SJSA1 (cell line): ENCODE measurements around the gene EGR1. TPM values are rescaled to one million over a fixed set of nuclear protein-coding genes. Genes with fewer than 3 reads are reported as not detected.
A peak's percentile ranks its signal among the peaks of the same experiment; 100 is the strongest.

Source experiments
- DNase-seq, 2 experiments: peaks; one replicate each; pipeline ENCODE4 v3.0.0-alpha.2; 2015 to 2020; ENCODE audit warnings: low spot score in 2 of 2, low read depth in 1 of 2
- H3K27ac ChIP-seq: fragments of 250-450 bp; sonication (Bioruptor Pico); 2 replicates; pipeline ENCODE4 v1.5.1; 2020; ENCODE audit warnings: mild to moderate bottlenecking, moderate library complexity
- H3K27me3 ChIP-seq: fragments of 250-450 bp; sonication (Bioruptor Pico); replicated peaks from 2 replicates; pipeline ENCODE4 v1.5.1; 2020; ENCODE audit warnings: mild to moderate bottlenecking, moderate library complexity
- H3K36me3 ChIP-seq: fragments of 250-450 bp; sonication (Bioruptor Pico); 2 replicates; pipeline ENCODE4 v1.5.1; 2020; ENCODE audit warnings: mild to moderate bottlenecking
- H3K4me1 ChIP-seq: fragments of 250-450 bp; sonication (Bioruptor Pico); replicated peaks from 2 replicates; pipeline ENCODE4 v1.6.1; 2021; ENCODE audit warnings: mild to moderate bottlenecking
- H3K4me3 ChIP-seq: fragments of 250-450 bp; sonication (Bioruptor Pico); 2 replicates; pipeline ENCODE4 v1.5.1; 2020; ENCODE audit warnings: mild to moderate bottlenecking
- H3K9me3 ChIP-seq: fragments of 250-450 bp; sonication (Bioruptor Pico); replicated peaks from 2 replicates; pipeline ENCODE4 v1.5.1; 2020; ENCODE audit warnings: mild to moderate bottlenecking
- total RNA-seq: library from RNA; depleted of rRNA; stranded (reverse); fragments of >200 nt; shearing (Covaris generic); gene quantifications from 2 replicates; pipeline ENCODE4 v1.2.3, GENCODE V29; 2014; rRNA removed

Gene EGR1
- 3.2 and 4.8 TPM in 2 replicates for total RNA-seq

DNA sequence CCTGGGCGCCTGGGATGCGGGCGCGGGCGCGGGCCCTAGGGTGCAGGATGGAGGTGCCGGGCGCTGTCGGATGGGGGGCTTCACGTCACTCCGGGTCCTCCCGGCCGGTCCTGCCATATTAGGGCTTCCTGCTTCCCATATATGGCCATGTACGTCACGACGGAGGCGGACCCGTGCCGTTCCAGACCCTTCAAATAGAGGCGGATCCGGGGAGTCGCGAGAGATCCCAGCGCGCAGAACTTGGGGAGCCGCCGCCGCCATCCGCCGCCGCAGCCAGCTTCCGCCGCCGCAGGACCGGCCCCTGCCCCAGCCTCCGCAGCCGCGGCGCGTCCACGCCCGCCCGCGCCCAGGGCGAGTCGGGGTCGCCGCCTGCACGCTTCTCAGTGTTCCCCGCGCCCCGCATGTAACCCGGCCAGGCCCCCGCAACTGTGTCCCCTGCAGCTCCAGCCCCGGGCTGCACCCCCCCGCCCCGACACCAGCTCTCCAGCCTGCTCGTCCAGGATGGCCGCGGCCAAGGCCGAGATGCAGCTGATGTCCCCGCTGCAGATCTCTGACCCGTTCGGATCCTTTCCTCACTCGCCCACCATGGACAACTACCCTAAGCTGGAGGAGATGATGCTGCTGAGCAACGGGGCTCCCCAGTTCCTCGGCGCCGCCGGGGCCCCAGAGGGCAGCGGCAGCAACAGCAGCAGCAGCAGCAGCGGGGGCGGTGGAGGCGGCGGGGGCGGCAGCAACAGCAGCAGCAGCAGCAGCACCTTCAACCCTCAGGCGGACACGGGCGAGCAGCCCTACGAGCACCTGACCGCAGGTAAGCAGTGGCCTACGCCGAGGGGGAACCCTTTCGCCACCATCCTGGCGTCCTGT lies at the start of gene EGR1:
TSS of gene EGR1 (plus strand) at position 219 of the 864 bp plus-strand sequence. CDS start at position 502, 283 bp downstream.
- Histone ChIP-seq H3K4me1 (peaks cover 25% of the 10 kb centered on the region), H3K27ac (peak within 1 kb of the TSS; percentile 92), H3K36me3 (peaks cover 8% of the 10 kb centered on the region; the same call in 1 of the 2 replicates), H3K27me3 (no peaks in the 10 kb centered on the region; the same call in 1 of the 2 replicates), H3K4me3 (peak within 1 kb of the TSS; percentile 80), H3K9me3 (peaks cover 5% of the 10 kb centered on the region; the same call in 1 of the 2 replicates)
- peak; percentile 97 to 100 for DNase-seq

DNA sequence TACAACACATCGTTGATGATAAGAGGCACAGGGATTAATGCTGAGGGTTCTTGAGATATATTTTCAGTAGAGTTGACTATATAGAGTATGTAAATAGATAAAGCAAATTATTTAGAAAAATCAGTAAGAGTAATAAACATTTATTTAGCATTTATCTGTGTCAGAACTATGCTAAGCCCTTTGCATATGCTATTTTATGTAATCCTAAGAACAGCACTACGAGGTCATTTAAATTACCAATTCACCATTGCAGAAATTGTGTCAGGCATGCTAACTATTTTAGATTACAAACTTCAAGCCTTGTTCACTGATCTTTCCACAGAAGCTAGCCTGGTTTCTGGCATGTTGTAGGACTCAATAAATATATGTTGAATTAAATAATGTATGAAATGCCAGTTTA lies 46.8 kb upstream of the EGR1 start:
- no peaks in the 10 kb centered on the region for H3K9me3 ChIP-seq
- no peak overlapping the region for H3K27ac ChIP-seq
- no peak for DNase-seq
- H3K4me1 ChIP-seq, result no peaks in the 10 kb centered on the region
- H3K27me3 ChIP-seq, result no peaks in the 10 kb centered on the region
- H3K4me3 ChIP-seq, result no peak overlapping the region
- peaks cover 92% of the 10 kb centered on the region for H3K36me3 ChIP-seq

DNA sequence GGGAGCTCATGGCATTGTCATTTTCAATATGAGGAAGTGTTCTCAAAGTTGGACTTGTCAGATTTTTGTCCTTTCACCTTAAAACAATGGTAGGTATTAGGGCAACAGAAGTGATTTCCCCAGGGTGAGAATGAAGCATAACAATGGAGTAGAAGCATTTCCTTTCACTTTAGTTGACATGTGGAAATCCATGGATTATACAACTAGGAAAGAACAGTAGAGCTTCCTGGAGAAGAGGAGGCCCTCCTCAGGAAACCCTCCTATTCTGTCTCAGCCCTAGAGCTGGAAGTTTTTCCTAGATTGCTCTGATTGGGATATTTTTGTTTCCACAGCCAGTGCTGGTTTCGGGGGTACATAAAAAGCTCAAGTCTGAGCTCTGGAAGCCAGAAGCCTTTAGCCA lies 40.2 kb upstream of the EGR1 start:
- DNase-seq, result no peak
- Histone ChIP-seq H3K27me3 (no peaks in the 10 kb centered on the region), H3K4me1 (no peaks in the 10 kb centered on the region), H3K36me3 (peaks cover 94% of the 10 kb centered on the region), H3K27ac (no peak overlapping the region), H3K4me3 (no peak overlapping the region), H3K9me3 (no peaks in the 10 kb centered on the region)

DNA sequence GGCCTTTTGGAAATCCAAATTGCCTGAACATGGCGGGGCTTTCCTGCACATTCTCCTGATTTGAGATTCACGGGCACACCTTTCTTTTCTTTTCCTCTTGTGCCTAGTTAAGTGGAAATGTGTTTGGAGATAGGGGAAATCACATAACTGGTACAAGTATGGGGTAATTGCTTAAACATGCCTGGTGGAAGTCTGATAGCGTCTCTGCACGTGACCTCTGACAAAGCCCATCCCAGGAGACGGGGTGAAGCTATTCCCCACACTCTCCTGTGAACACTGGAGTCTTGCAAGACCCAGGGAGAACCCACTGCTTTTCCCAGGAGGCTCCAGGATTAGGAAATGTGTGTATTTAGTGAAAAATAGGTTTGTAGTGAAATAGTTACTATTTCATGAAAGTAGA lies 29.3 kb upstream of the EGR1 start:
- Histone ChIP-seq H3K4me3 (no peak overlapping the region), H3K9me3 (peaks cover 6% of the 10 kb centered on the region; the same call in 1 of the 2 replicates), H3K27me3 (no peaks in the 10 kb centered on the region; the same call in 1 of the 2 replicates), H3K36me3 (peaks cover 63% of the 10 kb centered on the region), H3K27ac (no peak overlapping the region), H3K4me1 (peaks cover 13% of the 10 kb centered on the region)
- no peak for DNase-seq

DNA sequence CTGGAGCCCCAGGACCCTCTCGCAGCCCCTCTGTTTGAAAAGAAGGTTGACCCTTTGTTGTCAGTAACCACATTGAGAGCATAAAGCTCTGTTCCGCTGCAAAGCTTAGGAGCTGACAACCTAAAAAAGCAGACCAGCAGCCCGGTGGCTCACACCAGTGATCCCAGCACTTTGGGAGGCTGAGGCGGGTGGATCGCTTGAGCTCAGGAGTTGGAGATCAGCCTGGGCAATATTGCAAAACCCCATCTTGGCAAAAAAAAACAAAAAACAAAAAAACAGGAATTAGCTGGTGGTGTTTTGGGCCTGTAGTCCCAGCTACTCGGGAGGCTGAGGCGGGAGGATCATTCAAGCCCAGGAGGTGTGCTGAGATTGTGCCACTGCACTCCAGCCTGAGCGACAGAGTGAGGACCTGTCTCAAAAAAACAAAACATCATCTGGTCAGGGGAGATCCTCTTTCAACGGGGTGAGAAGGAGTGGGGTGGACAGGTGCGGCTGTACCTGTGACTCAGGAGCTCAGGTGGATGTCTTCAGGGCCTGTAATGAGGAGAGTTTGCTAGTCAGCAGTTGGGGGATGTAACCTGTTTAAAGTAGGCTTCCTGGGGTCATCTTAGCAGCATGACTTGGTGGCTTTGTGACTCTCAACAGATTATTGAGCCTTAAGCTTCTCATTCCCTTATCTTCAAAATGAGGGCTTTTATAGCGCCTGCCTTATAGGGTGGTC lies 27.1 kb upstream of the EGR1 start:
- DNase-seq, result no peak
- Histone ChIP-seq H3K4me3 (peak overlapping the region; percentile 44), H3K36me3 (peaks cover 41% of the 10 kb centered on the region), H3K4me1 (peaks cover 13% of the 10 kb centered on the region), H3K27ac (no peak overlapping the region), H3K9me3 (peaks cover 6% of the 10 kb centered on the region; the same call in 1 of the 2 replicates), H3K27me3 (no peaks in the 10 kb centered on the region; the same call in 1 of the 2 replicates)

DNA sequence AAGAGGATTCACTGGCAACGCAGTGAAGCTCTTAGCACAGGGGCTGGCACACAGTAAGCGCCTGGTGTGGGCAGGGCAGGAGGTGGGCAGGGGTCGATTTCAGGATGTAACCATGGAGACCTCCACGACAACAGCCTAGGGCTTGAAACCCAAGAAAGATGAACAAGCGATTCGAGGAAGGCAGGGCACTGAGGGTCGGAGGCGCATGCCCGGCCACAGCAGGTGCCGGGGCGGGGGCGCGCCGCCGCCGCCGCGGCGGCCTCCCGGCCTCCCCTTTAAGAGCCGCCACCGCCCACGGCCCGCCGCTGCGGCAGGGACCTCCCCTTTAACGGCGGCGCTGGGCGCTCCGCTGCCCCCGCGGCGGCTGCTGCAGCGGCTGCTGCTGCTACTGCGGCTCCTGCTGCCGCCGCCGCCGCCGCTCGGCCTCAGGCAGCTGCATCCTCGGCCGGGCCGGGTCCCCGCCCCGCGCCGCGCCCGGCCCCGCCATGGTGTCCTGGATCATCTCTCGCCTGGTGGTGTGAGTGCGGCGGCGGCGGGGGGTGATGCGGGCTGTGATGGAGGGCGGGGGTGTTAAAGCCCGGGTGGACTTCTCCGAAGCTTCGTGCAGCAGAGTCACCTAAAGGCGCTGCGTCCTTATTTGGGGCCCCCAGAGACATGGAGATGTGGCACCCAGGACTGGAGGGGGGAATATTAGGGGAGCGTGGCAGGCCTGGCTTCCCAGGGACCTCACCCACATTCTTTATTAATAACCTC lies 26.4 kb upstream of the EGR1 start, which contains the start of gene REEP2:
TSS of gene REEP2 (plus strand) at position 334 of the 753 bp plus-strand sequence. CDS start at position 486, 152 bp downstream.
- Histone ChIP-seq H3K27ac (no peak within 1 kb of the TSS), H3K4me3 (peak within 1 kb of the TSS; percentile 44), H3K4me1 (peaks cover 13% of the 10 kb centered on the region), H3K36me3 (peaks cover 34% of the 10 kb centered on the region), H3K27me3 (no peaks in the 10 kb centered on the region; the same call in 1 of the 2 replicates), H3K9me3 (peaks cover 6% of the 10 kb centered on the region; the same call in 1 of the 2 replicates)
- DNase-seq, result peak in 1 of 2 experiments; percentile 30

DNA sequence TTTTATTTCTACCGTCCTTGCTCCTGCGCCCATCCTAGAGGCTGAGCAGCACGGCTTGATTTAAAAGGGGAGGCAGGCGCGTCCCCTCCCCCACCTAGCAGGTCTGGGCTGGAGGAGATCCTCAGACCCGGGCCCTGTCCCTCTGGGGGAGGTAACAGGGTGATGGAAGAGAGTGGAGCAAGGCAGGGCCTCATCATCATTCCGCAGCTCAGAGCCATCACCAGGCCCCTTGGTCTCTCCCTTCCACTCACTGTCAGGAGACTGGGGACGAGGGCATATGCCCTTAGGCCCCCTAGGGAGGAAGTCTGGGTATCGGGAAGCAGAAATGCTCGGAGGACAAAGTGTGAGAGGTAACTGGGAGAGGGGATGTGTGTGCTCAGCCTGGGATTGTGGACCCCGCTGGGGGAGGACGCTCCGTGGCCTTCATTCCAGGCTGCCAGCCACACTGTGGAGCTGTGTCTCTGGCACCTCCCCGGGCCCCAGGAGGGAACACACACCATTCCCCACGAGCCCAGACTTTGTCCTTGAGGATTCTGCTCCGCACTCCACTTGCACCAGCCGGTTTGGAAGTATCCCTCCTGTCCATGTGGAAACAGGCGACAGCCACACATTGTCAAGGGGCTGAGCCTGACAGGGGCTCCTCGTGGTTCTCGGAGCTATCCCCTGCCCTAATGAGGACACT lies 25.7 kb upstream of the EGR1 start:
- Histone ChIP-seq H3K36me3 (peaks cover 27% of the 10 kb centered on the region), H3K4me1 (peaks cover 13% of the 10 kb centered on the region), H3K27ac (no peak overlapping the region), H3K4me3 (peak overlapping the region; percentile 44), H3K27me3 (no peaks in the 10 kb centered on the region; the same call in 1 of the 2 replicates), H3K9me3 (peaks cover 6% of the 10 kb centered on the region; the same call in 1 of the 2 replicates)
- DNase-seq, result no peak

DNA sequence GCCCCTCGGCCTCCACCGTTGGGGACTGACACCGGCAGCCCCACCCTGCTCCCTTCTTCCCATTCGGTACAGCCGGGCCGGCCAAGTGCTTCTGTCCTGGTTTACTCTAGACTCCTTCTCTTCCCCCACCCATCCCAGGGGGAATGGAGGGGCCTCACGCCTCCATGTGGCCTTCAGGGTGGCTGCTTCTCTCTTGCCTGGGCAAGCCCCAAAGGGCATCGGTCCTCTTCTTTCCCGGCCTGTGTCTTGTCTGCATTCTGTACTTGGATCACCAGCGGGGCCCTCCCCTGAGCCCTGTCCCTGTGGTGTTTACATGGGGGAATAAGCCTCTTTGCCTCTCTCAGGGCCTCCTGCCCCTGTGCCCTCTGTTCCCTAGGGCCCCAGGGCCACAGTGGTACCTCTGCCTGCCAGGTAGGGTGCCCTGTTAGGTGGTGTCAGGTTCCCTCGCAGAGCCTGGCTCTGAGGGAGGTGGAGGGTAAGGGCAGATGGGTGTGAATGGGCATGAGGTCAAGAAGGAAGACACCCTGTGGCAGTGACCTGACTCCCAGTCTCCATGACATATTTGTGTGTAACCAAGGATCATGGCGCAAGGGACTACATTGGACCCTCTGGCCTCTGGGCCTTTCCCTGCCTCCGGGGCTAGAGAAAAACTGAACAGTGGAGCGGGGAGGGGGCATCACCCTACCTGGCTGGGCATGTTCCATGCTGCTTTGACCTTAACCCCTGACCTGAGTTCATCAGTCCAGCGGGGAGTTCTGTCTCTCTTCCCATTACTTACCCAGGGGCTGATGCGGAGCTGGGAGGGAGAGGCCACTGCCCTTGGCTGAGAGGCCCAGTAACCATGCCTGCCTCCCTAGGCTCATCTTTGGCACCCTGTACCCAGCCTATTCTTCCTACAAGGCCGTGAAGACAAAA lies 24.9 kb upstream of the EGR1 start:
- H3K4me3 ChIP-seq, result no peak overlapping the region
- H3K27me3 ChIP-seq, result no peaks in the 10 kb centered on the region; the same call in 1 of the 2 replicates
- peaks cover 19% of the 10 kb centered on the region for H3K36me3 ChIP-seq
- H3K27ac ChIP-seq, result no peak overlapping the region
- peaks cover 6% of the 10 kb centered on the region; the same call in 1 of the 2 replicates for H3K9me3 ChIP-seq
- no peak for DNase-seq
- peaks cover 13% of the 10 kb centered on the region for H3K4me1 ChIP-seq

DNA sequence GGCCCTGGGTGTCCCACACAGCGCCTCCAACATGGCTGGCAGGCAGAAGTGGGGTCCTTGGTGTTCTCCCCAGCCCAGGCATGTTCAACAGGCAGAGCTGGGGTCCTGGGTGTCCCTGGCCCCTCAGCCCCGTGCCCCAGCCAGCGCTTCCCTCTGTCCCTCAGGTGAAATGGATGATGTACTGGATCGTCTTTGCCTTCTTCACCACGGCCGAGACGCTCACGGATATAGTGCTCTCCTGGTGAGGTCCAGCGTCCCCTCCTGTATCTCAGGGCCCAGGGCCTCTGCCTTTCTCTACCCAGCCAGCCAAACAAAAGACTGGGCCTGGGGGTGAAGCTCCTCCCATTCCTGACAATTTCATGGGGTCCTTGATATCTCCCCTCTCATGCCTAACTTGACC lies 24.1 kb upstream of the EGR1 start:
- Histone ChIP-seq H3K36me3 (peaks cover 11% of the 10 kb centered on the region), H3K9me3 (peaks cover 6% of the 10 kb centered on the region; the same call in 1 of the 2 replicates), H3K4me1 (peaks cover 13% of the 10 kb centered on the region), H3K4me3 (no peak overlapping the region), H3K27ac (no peak overlapping the region), H3K27me3 (no peaks in the 10 kb centered on the region; the same call in 1 of the 2 replicates)
- DNase-seq, result no peak

DNA sequence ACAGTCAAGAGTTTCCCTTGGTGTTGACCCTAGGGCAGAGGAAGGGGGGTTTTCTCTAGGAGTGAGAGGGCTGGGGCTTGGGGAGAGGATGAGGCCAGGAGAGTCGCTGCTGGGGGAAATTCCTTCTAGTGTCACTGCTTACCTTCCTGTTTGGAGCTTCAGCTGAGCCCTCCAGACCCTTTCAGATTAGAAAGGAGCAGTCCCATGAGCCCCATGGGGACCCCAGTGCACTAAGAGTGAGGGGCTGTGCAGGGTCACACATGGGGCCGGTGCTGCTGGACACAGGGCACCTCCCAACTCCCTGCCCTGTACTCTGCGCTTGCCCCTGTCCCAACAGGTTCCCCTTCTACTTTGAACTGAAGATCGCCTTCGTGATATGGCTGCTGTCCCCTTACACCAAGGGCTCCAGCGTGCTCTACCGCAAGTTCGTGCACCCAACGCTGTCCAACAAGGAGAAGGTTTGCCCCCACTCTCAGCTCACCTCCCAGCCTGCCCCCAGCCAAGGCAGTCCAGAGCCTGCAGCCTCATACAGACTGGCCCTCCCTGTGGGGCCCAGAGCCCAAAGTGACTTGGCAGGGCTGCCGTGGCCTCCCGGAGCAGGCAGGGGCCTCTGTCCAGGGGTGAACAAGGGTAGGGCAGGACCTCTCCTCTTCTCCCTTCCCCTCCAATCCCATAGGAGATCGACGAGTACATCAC lies 21.1 kb upstream of the EGR1 start:
- Histone ChIP-seq H3K27me3 (no peaks in the 10 kb centered on the region), H3K9me3 (no peaks in the 10 kb centered on the region), H3K36me3 (no peaks in the 10 kb centered on the region), H3K4me1 (peaks cover 5% of the 10 kb centered on the region), H3K4me3 (no peak overlapping the region), H3K27ac (no peak overlapping the region)
- DNase-seq, result no peak

DNA sequence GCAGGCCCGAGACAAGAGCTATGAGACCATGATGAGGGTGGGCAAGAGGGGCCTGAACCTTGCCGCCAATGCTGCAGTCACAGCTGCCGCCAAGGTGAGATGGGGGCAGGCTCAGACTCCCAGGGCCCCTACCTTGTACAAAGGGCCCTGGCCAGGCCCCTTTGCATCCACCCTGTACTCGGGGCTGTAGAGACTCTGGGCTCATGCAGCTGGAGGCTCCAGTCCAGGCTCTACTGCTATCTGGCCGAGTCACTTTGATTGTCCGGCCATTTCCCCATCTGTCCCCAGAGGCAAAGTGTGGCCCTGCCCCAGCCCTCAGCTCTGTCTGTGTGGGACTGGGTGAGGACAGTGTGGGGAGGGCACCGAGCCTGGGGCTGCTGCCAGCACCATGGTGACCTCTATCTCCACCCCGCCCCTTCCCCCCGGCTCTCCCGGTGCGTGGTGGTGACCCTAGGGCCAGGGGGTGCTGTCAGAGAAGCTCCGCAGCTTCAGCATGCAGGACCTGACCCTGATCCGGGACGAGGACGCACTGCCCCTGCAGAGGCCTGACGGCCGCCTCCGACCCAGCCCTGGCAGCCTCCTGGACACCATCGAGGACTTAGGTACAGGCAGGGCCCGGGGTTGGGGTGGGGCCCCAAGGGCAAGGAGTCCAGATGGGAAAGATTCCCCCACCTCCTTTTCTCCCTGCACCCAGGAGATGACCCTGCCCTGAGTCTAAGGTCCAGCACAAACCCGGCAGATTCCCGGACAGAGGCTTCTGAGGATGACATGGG lies 20.3 kb upstream of the EGR1 start:
- no peak for DNase-seq
- Histone ChIP-seq H3K4me1 (peaks cover 4% of the 10 kb centered on the region), H3K9me3 (no peaks in the 10 kb centered on the region), H3K4me3 (no peak overlapping the region), H3K27me3 (no peaks in the 10 kb centered on the region), H3K27ac (no peak overlapping the region), H3K36me3 (no peaks in the 10 kb centered on the region)
